AG04450 (cell line): ENCODE measurements around the gene TM4SF1. TPM values are rescaled to one million over a fixed set of nuclear protein-coding genes. Genes with fewer than 3 reads are reported as not detected.

Experiments used
- CTCF ChIA-PET: fragments of 300-600, 350-600 bp; formaldehyde crosslinking; extraction: SDS; loops from one replicate; lab custom pipeline; 2022; ENCODE audit warnings: antibody characterized with exemption, inconsistent platforms; lab: Charles Lee
- POLR2A ChIA-PET: fragments of 350-600 bp; formaldehyde crosslinking; extraction: SDS; loops from one replicate; lab custom pipeline; 2021; ENCODE audit warnings: antibody characterized with exemption, inconsistent platforms; lab: Yijun Ruan, JAX
- DNase-seq: peaks from one replicate; pipeline ENCODE4 v3.0.0-alpha.2; 2011; ENCODE audit warnings: low read depth, low spot score
- H3K27ac ChIP-seq: one replicate; pipeline ENCODE4 v1.5.1; 2012; ENCODE audit warnings: low read depth, low read length, control low read depth
- H3K27me3 ChIP-seq: one replicate; pipeline ENCODE4 v1.6.0; 2012; ENCODE audit warnings: low read length; ENCODE audit not compliant: control insufficient read depth, insufficient read depth
- H3K4me3 ChIP-seq: 2 replicates; pipeline ENCODE4 v1.5.1; 2011; ENCODE audit warnings: mild to moderate bottlenecking, low read depth, low read length, control low read depth
- H3K9me3 ChIP-seq: 2 replicates; pipeline ENCODE4 v1.5.1; 2012; ENCODE audit warnings: low read length; ENCODE audit not compliant: control insufficient read depth, insufficient read depth
- CTCF ChIP-seq: IDR thresholded peaks from 2 replicates; pipeline ENCODE4 v1.5.1; 2011; ENCODE audit warnings: low read depth, low read length, control low read depth, inconsistent platforms
- polyA plus RNA-seq: library from polyadenylated mRNA; depleted of rRNA; stranded (reverse); fragments of >200 nt; gene quantifications from 2 replicates; pipeline ENCODE4 v1.2.3, GENCODE V29; 2011

The TM4SF1 gene
- polyA plus RNA-seq, 1 experiment = 260 TPM

GRCh38 chr3:149390772-149391212 is 13.3 kb upstream of the TM4SF1 start:
- Histone ChIP-seq H3K27ac (no peak overlapping the region), H3K27me3 (no peaks in the 10 kb centered on the region), H3K9me3 (no peaks in the 10 kb centered on the region), H3K4me3 (no peak overlapping the region)
- POLR2A ChIA-PET = no interaction called here
- CTCF ChIA-PET = interaction anchor here (1.5 kb wide), 1 partner anchor 11 kb away, joined by 4 read pairs; no protein-coding TSS in a partner anchor
- TF ChIP-seq CTCF = no peak
- no peak for DNase-seq

GRCh38 chr3:149390294-149390693 is 12.8 kb upstream of the TM4SF1 start:
- no peaks in the 10 kb centered on the region for H3K27me3 ChIP-seq
- H3K4me3 ChIP-seq = no peak overlapping the region
- no peak overlapping the region for H3K27ac ChIP-seq
- H3K9me3 ChIP-seq = no peaks in the 10 kb centered on the region
- no peak for DNase-seq
- ChIA-PET CTCF (interaction anchor here (1.5 kb wide), 1 partner anchor 11 kb away, joined by 4 read pairs; no protein-coding TSS in a partner anchor), POLR2A (no interaction called here)
- no peak for TF ChIP-seq CTCF

GRCh38 chr3:149388531-149389417 is 11.3 kb upstream of the TM4SF1 start:
- Histone ChIP-seq H3K9me3 (no peaks in the 10 kb centered on the region), H3K4me3 (no peak overlapping the region), H3K27me3 (no peaks in the 10 kb centered on the region), H3K27ac (peak overlapping the region; percentile 76)
- no peak for DNase-seq
- TF ChIP-seq CTCF = no peak
- CTCF ChIA-PET = no interaction called here
- POLR2A ChIA-PET = interaction anchor here (1.1 to 1.6 kb wide), 3 partner anchors 11 to 15 kb away, joined by 3 to 4 read pairs (median 4); partner anchors contain the start of gene TM4SF1

- CTCF ChIA-PET = no interaction called here
- Histone ChIP-seq H3K9me3 (no peaks in the 10 kb centered on the region), H3K27ac (peak overlapping the region; percentile 76), H3K27me3 (no peaks in the 10 kb centered on the region), H3K4me3 (no peak overlapping the region)
- DNase-seq = peak; percentile 85
- POLR2A ChIA-PET = interaction anchor here (1.1 to 2.1 kb wide), 4 partner anchors 10 to 14 kb away, joined by 3 to 4 read pairs (median 4); partner anchors contain the start of gene TM4SF1
- no peak for TF ChIP-seq CTCF
Measured at GRCh38 chr3:149388001-149388440, 10.6 kb upstream of the TM4SF1 start.

- TF ChIP-seq CTCF = no peak
- H3K27me3 ChIP-seq = no peaks in the 10 kb centered on the region
- DNase-seq = no peak
- ChIA-PET CTCF (no interaction called here), POLR2A (interaction anchor here (0.6 to 2.1 kb wide), 5 partner anchors 8 to 1160 kb away, joined by 3 to 7 read pairs (median 4); partner anchors contain the start of genes SERP1 and TM4SF1)
- H3K27ac ChIP-seq = peak overlapping the region; percentile 97
- no peaks in the 10 kb centered on the region for H3K9me3 ChIP-seq
- H3K4me3 ChIP-seq = no peak overlapping the region
Measured at GRCh38 chr3:149386299-149386606, 8.8 kb upstream of the TM4SF1 start.
